RWPE1 (cell line): ENCODE results near the gene AEBP1.

Source experiments
- CTCF ChIA-PET: fragments of 350-600 bp; sonication (Branson Sonifier 250); formaldehyde crosslinking; extraction: SDS; loops from one replicate; lab custom pipeline; 2021; lab: Yijun Ruan, JAX
- POLR2A ChIA-PET: fragments of 400-600 bp; formaldehyde crosslinking; extraction: SDS; loops from one replicate; lab custom pipeline; 2020; ENCODE audit warnings: antibody characterized with exemption; ENCODE audit not compliant: low non-redundant PET; lab: Yijun Ruan, JAX
- DNase-seq: peaks from one replicate; pipeline ENCODE4 v3.0.0; 2012; ENCODE audit warnings: low spot score
- H3K27ac ChIP-seq: fragments of 450-650 bp; 2 replicates; pipeline ENCODE4 v1.5.1; 2017
- CTCF ChIP-seq: fragments of 450-650 bp; conservative IDR thresholded peaks from 2 replicates; pipeline ENCODE4 v1.5.1; 2017; ENCODE audit warnings: low read depth, mild to moderate bottlenecking

AEBP1 gene

DNA sequence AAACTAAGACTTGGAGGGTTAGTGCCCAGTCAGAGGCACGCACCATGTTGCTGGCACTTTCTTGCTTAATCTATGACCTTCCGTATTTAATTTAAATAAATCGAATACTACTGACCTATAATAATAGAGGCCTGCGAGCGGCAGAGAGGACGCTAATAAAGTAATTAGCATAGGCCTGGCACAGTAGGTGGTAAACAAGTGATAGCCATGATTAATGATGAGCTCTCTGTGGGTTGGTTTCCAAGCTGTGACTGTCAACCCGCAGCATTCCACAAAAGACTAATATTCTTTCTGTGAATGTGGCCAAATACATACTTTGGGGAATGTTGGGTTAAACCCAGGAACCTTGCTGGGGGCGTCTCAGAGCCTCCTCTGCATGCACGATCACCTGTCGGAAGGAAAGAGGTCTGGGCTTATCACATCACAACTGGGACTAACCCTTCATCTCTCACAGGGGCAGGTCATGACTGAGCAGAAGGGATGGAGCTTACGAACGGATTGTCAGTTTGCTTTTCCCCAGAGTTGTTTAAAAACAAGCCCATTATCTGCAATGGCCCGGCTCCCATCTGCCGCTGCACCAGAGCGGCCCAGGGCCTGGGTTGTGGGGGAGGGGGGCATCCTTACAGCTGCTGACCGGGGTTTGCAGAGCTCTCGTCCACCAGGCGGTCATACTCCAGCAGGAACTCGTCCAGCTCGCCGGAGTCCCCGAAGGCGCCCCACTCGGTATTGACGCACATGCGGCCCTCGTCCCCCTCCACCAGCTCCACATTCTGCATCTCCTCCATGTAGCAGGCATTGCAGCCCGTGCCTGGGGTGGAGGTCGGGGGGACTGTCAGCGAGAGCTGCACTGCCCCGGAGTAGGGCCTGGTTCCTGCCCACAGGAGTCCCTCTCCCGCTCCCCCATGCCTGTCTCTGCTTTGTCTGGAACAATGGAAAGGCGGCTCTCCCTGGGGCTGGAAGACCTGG, 43.2 kb downstream of the AEBP1 start:
- POLR2A ChIA-PET = no interaction called here
- CTCF ChIA-PET = interaction anchor here (0.6 to 1.5 kb wide), 2 partner anchors 93 to 363 kb away, joined by 3 to 4 read pairs; no protein-coding TSS in a partner anchor
- no peak overlapping the region for H3K27ac ChIP-seq
- DNase-seq = no peak
- TF ChIP-seq CTCF = no peak

GRCh38 chr7:44148166-44148565, 44.0 kb downstream of the AEBP1 start:
- TF ChIP-seq CTCF = no peak
- ChIA-PET CTCF (interaction anchor here (1.5 kb wide), 1 partner anchor 93 kb away, joined by 4 read pairs; no protein-coding TSS in a partner anchor), POLR2A (no interaction called here)
- no peak for DNase-seq
- no peak overlapping the region for H3K27ac ChIP-seq

DNA sequence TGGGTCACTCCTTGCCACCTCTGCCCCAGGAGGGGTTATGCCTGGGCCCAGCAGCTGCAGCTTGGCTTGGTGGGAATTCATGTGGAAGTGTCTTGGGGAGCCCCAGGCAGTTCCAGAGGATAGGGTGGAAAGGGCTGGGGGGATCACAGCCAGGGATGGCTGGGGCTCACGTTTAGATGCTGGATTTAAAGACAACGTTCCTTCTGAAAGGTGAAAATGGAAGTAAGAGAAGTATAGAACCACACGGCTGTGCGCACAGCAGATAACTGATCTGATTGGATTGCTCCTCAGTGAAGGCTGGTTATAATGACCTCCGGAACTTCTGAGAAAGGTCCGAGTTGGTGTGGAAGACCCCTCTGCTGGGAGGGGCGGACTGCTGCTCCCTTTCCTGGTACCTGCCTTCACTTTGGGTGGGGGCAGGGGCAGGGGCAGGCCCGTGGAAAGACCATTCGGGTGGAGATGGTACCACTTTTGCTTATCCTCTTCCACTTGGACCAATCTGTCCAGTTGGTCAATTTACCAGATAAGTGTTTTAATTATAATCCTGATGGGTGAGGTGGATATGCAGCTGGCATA, 44.9 kb downstream of the AEBP1 start:
- DNase-seq = no peak
- ChIA-PET CTCF (interaction anchor here (1.5 kb wide), 1 partner anchor 92 kb away, joined by 4 read pairs; no protein-coding TSS in a partner anchor), POLR2A (no interaction called here)
- TF ChIP-seq CTCF = no peak
- no peak overlapping the region for H3K27ac ChIP-seq

GRCh38 chr7:44149571-44150465, 45.7 kb downstream of the AEBP1 start:
- POLR2A ChIA-PET = no interaction called here

GRCh38 chr7:44150466-44150832, 46.3 kb downstream of the AEBP1 start:
- no peak for DNase-seq
- ChIA-PET POLR2A (no interaction called here), CTCF (interaction anchor here (0.6 kb wide), 1 partner anchor 29 kb away, joined by 3 read pairs; no protein-coding TSS in a partner anchor)
- no peak for TF ChIP-seq CTCF
- no peak overlapping the region for H3K27ac ChIP-seq

More at GRCh38 chr7:44149571-44150465, 45.7 kb downstream of the AEBP1 start:
- CTCF ChIA-PET = interaction anchor here (0.6 kb wide), 2 partner anchors 29 to 198 kb away, joined by 3 read pairs; no protein-coding TSS in a partner anchor
- no peak for TF ChIP-seq CTCF
- no peak for DNase-seq
- H3K27ac ChIP-seq = no peak overlapping the region
